ENCODE data around the gene DES. TPM values are rescaled to one million over a fixed set of nuclear protein-coding genes. Genes with fewer than 3 reads are reported as not detected.

The DES gene
- total RNA-seq, 2 experiments from 2014 or later = not detected

DNA sequence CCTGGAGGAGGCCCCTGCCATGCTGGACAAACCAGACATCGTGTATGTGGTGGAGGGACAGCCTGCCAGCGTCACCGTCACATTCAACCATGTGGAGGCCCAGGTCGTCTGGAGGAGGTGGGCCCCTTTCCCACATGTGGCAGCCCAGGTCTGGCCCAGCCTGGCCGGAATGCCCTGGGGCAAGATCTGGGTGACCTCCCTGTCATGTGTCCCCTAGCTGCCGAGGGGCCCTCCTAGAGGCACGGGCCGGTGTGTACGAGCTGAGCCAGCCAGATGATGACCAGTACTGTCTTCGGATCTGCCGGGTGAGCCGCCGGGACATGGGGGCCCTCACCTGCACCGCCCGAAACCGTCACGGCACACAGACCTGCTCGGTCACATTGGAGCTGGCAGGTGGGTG lies 55.3 kb downstream of the DES start:
- Mint-ChIP-seq H3K36me3 (no peaks in the 10 kb centered on the region), H3K27me3 (no peaks in the 10 kb centered on the region), H3K4me3 (no peak overlapping the region), H3K9me3 (ENCODE audit: low read depth) (no peaks in the 10 kb centered on the region), H3K4me1 (no peaks in the 10 kb centered on the region), H3K27ac (no peak overlapping the region)
- CTCF ChIA-PET = interaction anchor here (1.3 to 6.2 kb wide), 2 partner anchors 9 to 57 kb away, joined by 3 to 40 read pairs; no protein-coding TSS in a partner anchor
- ATAC-seq (no peak), DNase-seq (no peak)

DNA sequence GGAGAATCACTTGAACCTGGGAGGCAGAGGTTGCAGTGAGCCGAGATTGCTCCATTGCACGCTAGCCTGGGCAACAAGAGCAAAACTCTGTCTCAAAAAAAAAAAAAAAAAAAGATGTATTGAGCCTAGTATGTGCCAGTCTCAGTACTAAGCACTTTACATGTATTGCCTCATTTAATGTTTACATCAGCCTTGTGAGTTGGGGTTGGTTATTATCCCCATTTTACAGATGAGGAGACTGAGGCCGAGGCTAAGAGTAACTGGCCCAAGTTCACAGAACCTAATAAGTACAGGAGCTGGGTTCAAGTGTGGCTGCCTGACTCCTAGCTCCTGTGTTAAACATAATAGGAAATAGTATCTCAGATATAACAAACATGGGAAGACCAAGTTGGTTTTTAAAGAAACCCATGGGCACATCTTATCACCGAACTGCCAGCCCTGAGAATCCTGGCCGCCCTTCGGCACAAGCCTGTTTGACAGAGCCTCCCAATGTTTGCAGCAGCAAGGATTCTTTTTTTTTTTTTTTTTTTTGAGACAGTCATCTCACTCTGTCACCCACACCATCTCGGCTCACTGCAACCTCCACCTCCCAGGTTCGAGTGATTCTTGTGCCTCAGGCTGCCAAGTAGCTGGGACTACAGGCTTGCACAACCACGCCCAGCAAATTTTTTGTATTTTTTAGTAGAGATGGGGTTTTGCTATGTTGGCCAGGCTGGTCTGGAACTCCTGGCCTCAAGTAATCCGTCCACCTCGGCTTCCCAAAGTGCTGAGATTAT lies 56.3 kb downstream of the DES start:
- ATAC-seq (no peak), DNase-seq (no peak)
- Mint-ChIP-seq H3K27me3 (no peaks in the 10 kb centered on the region), H3K4me3 (no peak overlapping the region), H3K27ac (no peak overlapping the region), H3K9me3 (ENCODE audit: low read depth) (no peaks in the 10 kb centered on the region), H3K36me3 (no peaks in the 10 kb centered on the region), H3K4me1 (no peaks in the 10 kb centered on the region)
- CTCF ChIA-PET = interaction anchor here (0.7 to 6.2 kb wide), 5 partner anchors 10 to 85 kb away, joined by 3 to 40 read pairs (median 3); a partner anchor contains a TSS

DNA sequence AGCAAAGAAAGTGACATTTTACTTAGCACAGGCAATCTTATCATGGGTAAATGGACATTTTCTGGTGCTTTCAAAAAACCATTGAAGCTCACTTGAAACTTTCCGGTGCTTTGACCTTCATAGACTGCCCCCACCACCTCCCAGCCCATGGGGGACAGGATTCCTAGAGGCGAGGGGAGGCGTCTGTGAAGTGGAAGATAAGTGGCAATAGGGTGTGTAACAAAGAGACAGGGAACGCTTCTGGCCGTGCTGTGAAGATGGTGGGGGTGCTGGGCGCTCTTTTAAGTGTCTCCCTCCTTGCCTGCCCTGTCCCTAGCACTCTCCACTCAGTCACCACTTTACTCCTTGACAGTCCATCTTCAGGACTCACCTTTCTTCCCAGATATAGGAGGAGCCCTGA lies 57.1 kb downstream of the DES start:
- Mint-ChIP-seq H3K4me1 (no peaks in the 10 kb centered on the region), H3K27ac (no peak overlapping the region)

DNA sequence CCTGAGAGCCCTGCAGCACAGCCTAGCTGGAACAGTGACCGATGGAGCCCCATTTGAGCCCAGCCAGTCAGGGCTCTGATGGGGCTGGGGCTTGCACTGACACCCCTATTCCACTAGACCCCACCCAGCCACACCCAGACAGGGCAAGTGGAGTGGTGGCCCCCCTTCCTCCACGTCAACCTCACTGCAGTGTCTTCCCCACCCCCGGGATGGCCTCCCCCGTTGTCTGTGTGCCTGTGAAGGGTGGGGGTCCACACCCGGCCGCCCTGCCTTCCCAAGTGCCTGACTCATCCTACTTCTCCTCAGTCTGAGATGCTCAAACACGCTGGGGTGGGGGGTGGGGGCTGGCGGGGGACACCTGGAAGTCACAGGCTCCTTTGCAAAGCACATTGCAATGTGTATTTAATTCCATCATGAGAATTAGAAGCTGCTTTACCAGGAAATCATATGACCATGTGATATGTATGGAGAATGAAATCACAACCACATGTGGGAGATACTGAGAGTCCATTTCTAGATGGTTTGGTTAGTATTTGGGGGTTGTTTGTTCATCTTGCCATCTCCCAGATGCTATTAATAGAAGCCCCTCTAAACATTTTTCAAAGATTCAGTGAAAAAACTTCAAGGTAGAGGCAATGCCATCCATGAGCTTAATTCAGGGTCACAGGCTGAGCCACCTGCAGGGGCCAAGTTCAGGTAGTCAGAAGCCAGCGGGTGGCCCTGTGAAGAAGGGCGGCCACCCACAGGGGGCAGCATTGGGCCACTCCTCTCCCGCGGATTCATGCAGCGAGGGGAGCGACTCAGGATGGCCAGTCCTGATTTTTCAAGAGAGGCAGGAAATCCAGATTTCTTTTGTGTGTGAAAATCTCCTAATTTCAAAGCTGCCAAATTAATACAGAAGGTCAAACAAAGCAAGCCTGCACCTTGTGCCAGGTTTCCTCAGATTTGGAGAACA lies 57.8 kb downstream of the DES start:
- no peak overlapping the region for H3K27ac Mint-ChIP-seq
- H3K4me3 Mint-ChIP-seq = no peak overlapping the region
- no peaks in the 10 kb centered on the region for H3K36me3 Mint-ChIP-seq
- DNase-seq = peak; percentile 70
- H3K9me3 Mint-ChIP-seq (ENCODE audit: low read depth) = no peaks in the 10 kb centered on the region
- CTCF ChIA-PET = interaction anchor here (0.8 to 6.2 kb wide), 9 partner anchors 8 to 131 kb away, joined by 3 to 40 read pairs (median 4); a partner anchor contains a TSS
- no peaks in the 10 kb centered on the region for H3K27me3 Mint-ChIP-seq
- ATAC-seq = peak; percentile 77
- no peaks in the 10 kb centered on the region for H3K4me1 Mint-ChIP-seq

More for the DNA sequence above, 57.1 kb downstream of the DES start:
- H3K4me3 Mint-ChIP-seq = no peak overlapping the region
- no peaks in the 10 kb centered on the region for H3K36me3 Mint-ChIP-seq
- CTCF ChIA-PET = interaction anchor here (4.1 to 6.2 kb wide), 2 partner anchors 20 to 55 kb away, joined by 14 to 40 read pairs; a partner anchor contains a TSS
- ATAC-seq = no peak
- no peaks in the 10 kb centered on the region for H3K9me3 Mint-ChIP-seq (ENCODE audit: low read depth)
- DNase-seq = no peak
- no peaks in the 10 kb centered on the region for H3K27me3 Mint-ChIP-seq

Other genes starting within 250 kb of the DES start
- 1 to 10 TPM; 2.6 to 3.2 TPM for gene SLC23A3, start 248.3 kb upstream of the DES start, total RNA-seq
- 10 to 100 TPM; 66.9 to 72.0 TPM for gene CNPPD1, start 241.5 kb upstream of the DES start, total RNA-seq
- gene RETREG2, start 240.1 kb upstream of the DES start, total RNA-seq = 100 to 1,000 TPM in 1 of 2 experiments, 10 to 100 TPM in 1; 95.8 to 110 TPM
- gene ZFAND2B, start 211.6 kb upstream of the DES start, total RNA-seq = 10 to 100 TPM; 60.2 to 60.6 TPM
- gene ABCB6, start 199.4 kb upstream of the DES start, total RNA-seq = 10 to 100 TPM; 12.6 to 15.2 TPM
- 10 to 100 TPM; 56.6 to 60.7 TPM for gene ATG9A, start 188.7 kb upstream of the DES start, total RNA-seq
- 100 to 1,000 TPM in 1 of 2 experiments, 10 to 100 TPM in 1; 89.4 to 105 TPM for gene ANKZF1, start 188.6 kb upstream of the DES start, total RNA-seq
- gene GLB1L, start 172.9 kb upstream of the DES start, total RNA-seq = 1 to 10 TPM; 4.3 to 4.9 TPM
- gene STK16, start 172.9 kb upstream of the DES start, total RNA-seq = 10 to 100 TPM; 37.3 to 41.7 TPM
- not detected for gene TUBA4B, start 165.1 kb upstream of the DES start, total RNA-seq
- 100 to 1,000 TPM; 244 to 337 TPM for gene TUBA4A, start 164.5 kb upstream of the DES start, total RNA-seq
- 10 to 100 TPM; 48.2 to 49.0 TPM for gene DNAJB2, start 139.0 kb upstream of the DES start, total RNA-seq
- gene PTPRN, start 109.0 kb upstream of the DES start, total RNA-seq = under 1 TPM in 1 of 2 experiments, not detected in 1; 0.28 TPM
- gene RESP18, start 85.6 kb upstream of the DES start, total RNA-seq = not detected
- 10 to 100 TPM; 60.3 to 64.8 TPM for gene DNPEP, start 30.5 kb upstream of the DES start, total RNA-seq
- 1 to 10 TPM in 1 of 2 experiments, under 1 TPM in 1; 0.52 to 1.3 TPM for gene SPEG, start 16.5 kb downstream of the DES start, total RNA-seq
- gene GMPPA, start 80.5 kb downstream of the DES start, total RNA-seq = 10 to 100 TPM; 36.5 to 42.6 TPM
- under 1 TPM in 1 of 2 experiments, not detected in 1; 0.09 TPM for gene ASIC4, start 96.1 kb downstream of the DES start, total RNA-seq
- 10 to 100 TPM; 14.2 to 24.4 TPM for gene CHPF, start 125.4 kb downstream of the DES start, total RNA-seq
- 1 to 10 TPM; 1.8 to 2.8 TPM for gene TMEM198, start 125.7 kb downstream of the DES start, total RNA-seq
- gene OBSL1, start 153.2 kb downstream of the DES start, total RNA-seq = under 1 TPM in 1 of 2 experiments, not detected in 1; 0.16 TPM
- not detected for gene INHA, start 153.9 kb downstream of the DES start, total RNA-seq
- 10 to 100 TPM; 27.7 to 30.8 TPM for gene STK11IP, start 179.5 kb downstream of the DES start, total RNA-seq
- gene SLC4A3, start 209.3 kb downstream of the DES start, total RNA-seq = not detected

Data from activated CD8-positive, alpha-beta memory T cell treated with anti-CD3 and anti-CD28 coated beads, Interleukin-2, amount 10 ng/mL, durations not matched to agents 7 days and 5 days (primary cell).